Activated CD4-positive, alpha-beta memory T cell treated with anti-CD3 and anti-CD28 coated beads for 36 hours (primary cell): Measurements from ENCODE around the gene APBB1IP. TPM values are rescaled to one million over a fixed set of nuclear protein-coding genes. Genes with fewer than 3 reads are reported as not detected.
"Not testable (repeated sequence)": the region's sequence is repeated elsewhere in the genome, so short reads cannot be mapped to it uniquely, and the experiment has no call there.

Source experiments
- CTCF ChIA-PET: fragments of 350-600 bp; sonication (Branson Sonifier 250); formaldehyde crosslinking; loops from one replicate; lab custom pipeline; 2021; ENCODE audit warnings: antibody characterized with exemption, inconsistent platforms; lab: Charles Lee
- POLR2A ChIA-PET: fragments of 350-600 bp; sonication (Branson Sonifier 250); formaldehyde crosslinking; loops from one replicate; lab custom pipeline; 2021; ENCODE audit warnings: antibody characterized with exemption; lab: Charles Lee
- DNase-seq: peaks from one replicate; pipeline ENCODE4 v3.0.0-alpha.2; 2020
- H3K27ac Mint-ChIP-seq: one replicate; pipeline ENCODE4 v1.8.0; 2021; ENCODE audit warnings: mixed read lengths
- H3K27me3 Mint-ChIP-seq: one replicate; pipeline ENCODE4 v1.8.0; 2021; ENCODE audit warnings: mixed read lengths
- H3K36me3 Mint-ChIP-seq: one replicate; pipeline ENCODE4 v1.8.0; 2021; ENCODE audit warnings: mixed read lengths
- H3K4me1 Mint-ChIP-seq: one replicate; pipeline ENCODE4 v1.8.0; 2021; ENCODE audit warnings: low read depth, mixed read lengths
- H3K4me3 Mint-ChIP-seq: one replicate; pipeline ENCODE4 v1.8.0; 2021; ENCODE audit warnings: mild to moderate bottlenecking, mixed read lengths
- H3K9me3 Mint-ChIP-seq: one replicate; pipeline ENCODE4 v1.8.0; 2021; ENCODE audit warnings: mixed read lengths
- intact Hi-C: fragments of 100-400 bp; cut with micrococcal nuclease; formaldehyde crosslinking; loops from one replicate; pipeline ENCODE4 v1.15.1; 2023
- total RNA-seq, 2 experiments: library from RNA; stranded (reverse); gene quantifications; one replicate each; pipeline ENCODE4 v1.2.3, GENCODE V29; 2021

The APBB1IP gene
- total RNA-seq, 2 experiments from 2014 or later, result 50.1 to 52.1 TPM

GRCh38 chr10:26491276-26491675 lies 53.1 kb downstream of the APBB1IP start:
- intact Hi-C loops, result no loop called here
- ChIA-PET CTCF (no interaction called here), POLR2A (no interaction called here)
- H3K27ac Mint-ChIP-seq, result no peak overlapping the region
- no peak for DNase-seq
- peaks cover 31% of the 10 kb centered on the region for H3K36me3 Mint-ChIP-seq
- no peak overlapping the region for H3K4me3 Mint-ChIP-seq
- H3K4me1 Mint-ChIP-seq, result peaks cover 40% of the 10 kb centered on the region
- no peaks in the 10 kb centered on the region for H3K9me3 Mint-ChIP-seq
- no peaks in the 10 kb centered on the region for H3K27me3 Mint-ChIP-seq

- intact Hi-C loops, result no loop called here
- CTCF ChIA-PET, result no interaction called here
- no peak overlapping the region for H3K4me3 Mint-ChIP-seq
- POLR2A ChIA-PET, result no interaction called here
- H3K4me1 Mint-ChIP-seq, result peaks cover 34% of the 10 kb centered on the region
- no peak overlapping the region for H3K27ac Mint-ChIP-seq
- no peak for DNase-seq
- H3K36me3 Mint-ChIP-seq, result peaks cover 33% of the 10 kb centered on the region
- H3K27me3 Mint-ChIP-seq, result no peaks in the 10 kb centered on the region
- no peaks in the 10 kb centered on the region for H3K9me3 Mint-ChIP-seq
These were observed 53.8 kb downstream of the APBB1IP start for GRCh38 chr10:26491934-26492333.

- CTCF ChIA-PET, intact Hi-C loops, H3K4me3 Mint-ChIP-seq, H3K27me3 Mint-ChIP-seq, H3K9me3 Mint-ChIP-seq, POLR2A ChIA-PET, DNase-seq, H3K27ac Mint-ChIP-seq: not testable (repeated sequence)
- peaks cover 36% of the 10 kb centered on the region for H3K36me3 Mint-ChIP-seq
- H3K4me1 Mint-ChIP-seq, result peaks cover 26% of the 10 kb centered on the region
These were observed 54.6 kb downstream of the APBB1IP start for GRCh38 chr10:26492725-26493124.

- H3K36me3 Mint-ChIP-seq, result peaks cover 39% of the 10 kb centered on the region
- DNase-seq, result no peak
- no peak overlapping the region for H3K27ac Mint-ChIP-seq
- H3K27me3 Mint-ChIP-seq, result no peaks in the 10 kb centered on the region
- no peaks in the 10 kb centered on the region for H3K9me3 Mint-ChIP-seq
- peaks cover 13% of the 10 kb centered on the region for H3K4me1 Mint-ChIP-seq
- no peak overlapping the region for H3K4me3 Mint-ChIP-seq
- CTCF ChIA-PET, result interaction anchor here (0.6 kb wide), 1 partner anchor 527 kb away, joined by 3 read pairs; no protein-coding TSS in a partner anchor
- intact Hi-C loops, result no loop called here
- POLR2A ChIA-PET, result no interaction called here
These were observed 55.9 kb downstream of the APBB1IP start for GRCh38 chr10:26494018-26494417.

- Mint-ChIP-seq H3K4me3 (no peak overlapping the region), H3K36me3 (peaks cover 42% of the 10 kb centered on the region), H3K4me1 (peaks cover 8% of the 10 kb centered on the region), H3K27me3 (no peaks in the 10 kb centered on the region), H3K9me3 (no peaks in the 10 kb centered on the region), H3K27ac (no peak overlapping the region)
- intact Hi-C loops, result no loop called here
- DNase-seq, result no peak
- ChIA-PET CTCF (no interaction called here), POLR2A (no interaction called here)
These were observed 61.3 kb downstream of the APBB1IP start for GRCh38 chr10:26499426-26499825.

- no peak overlapping the region for H3K27ac Mint-ChIP-seq
- H3K4me1 Mint-ChIP-seq, result peaks cover 3% of the 10 kb centered on the region
- no peak overlapping the region for H3K4me3 Mint-ChIP-seq
- no peaks in the 10 kb centered on the region for H3K27me3 Mint-ChIP-seq
- intact Hi-C loops, result no loop called here
- H3K36me3 Mint-ChIP-seq, result peaks cover 52% of the 10 kb centered on the region
- CTCF ChIA-PET, result interaction anchor here (1.0 to 1.5 kb wide), 3 partner anchors 22 to 61 kb away, joined by 3 to 4 read pairs (median 3); no protein-coding TSS in a partner anchor
- POLR2A ChIA-PET, result no interaction called here
- H3K9me3 Mint-ChIP-seq, result no peaks in the 10 kb centered on the region
- no peak for DNase-seq
These were observed 64.8 kb downstream of the APBB1IP start for GRCh38 chr10:26502986-26503385.

GRCh38 chr10:26503911-26504310 lies 65.8 kb downstream of the APBB1IP start:
- peaks cover 49% of the 10 kb centered on the region for H3K36me3 Mint-ChIP-seq
- DNase-seq, result peak; percentile 47

GRCh38 chr10:26504429-26504828 lies 66.3 kb downstream of the APBB1IP start:
- H3K27ac Mint-ChIP-seq, H3K9me3 Mint-ChIP-seq, H3K4me1 Mint-ChIP-seq, DNase-seq, POLR2A ChIA-PET, H3K4me3 Mint-ChIP-seq, H3K27me3 Mint-ChIP-seq, intact Hi-C loops: not testable (repeated sequence)
- H3K36me3 Mint-ChIP-seq, result peaks cover 52% of the 10 kb centered on the region
- CTCF ChIA-PET, result interaction anchor here (1.1 to 1.5 kb wide), 3 partner anchors 21 to 170 kb away, joined by 3 to 6 read pairs (median 4); no protein-coding TSS in a partner anchor

More at GRCh38 chr10:26503911-26504310, 65.8 kb downstream of the APBB1IP start:
- Mint-ChIP-seq H3K27me3 (no peaks in the 10 kb centered on the region), H3K9me3 (no peaks in the 10 kb centered on the region), H3K4me3 (no peak overlapping the region), H3K27ac (no peak overlapping the region), H3K4me1 (peaks cover 3% of the 10 kb centered on the region)
- CTCF ChIA-PET, result interaction anchor here (0.7 to 1.5 kb wide), 5 partner anchors 21 to 169 kb away, joined by 3 to 6 read pairs (median 3); no protein-coding TSS in a partner anchor
- POLR2A ChIA-PET, result no interaction called here
- intact Hi-C loops, result no loop called here

- POLR2A ChIA-PET, result no interaction called here
- no peak for DNase-seq
These were observed 67.3 kb downstream of the APBB1IP start for GRCh38 chr10:26505491-26505890.

GRCh38 chr10:26506736-26507135 lies 68.6 kb downstream of the APBB1IP start:
- POLR2A ChIA-PET, result no interaction called here
- Mint-ChIP-seq H3K4me3 (no peak overlapping the region), H3K27me3 (no peaks in the 10 kb centered on the region), H3K4me1 (no peaks in the 10 kb centered on the region), H3K27ac (no peak overlapping the region), H3K36me3 (peaks cover 50% of the 10 kb centered on the region), H3K9me3 (no peaks in the 10 kb centered on the region)
- intact Hi-C loops, result no loop called here
- no peak for DNase-seq
- CTCF ChIA-PET, result interaction anchor here (1.3 kb wide), 1 partner anchor 10 kb away, joined by 3 read pairs; no protein-coding TSS in a partner anchor

More at GRCh38 chr10:26505491-26505890, 67.3 kb downstream of the APBB1IP start:
- CTCF ChIA-PET, result no interaction called here
- Mint-ChIP-seq H3K9me3 (no peaks in the 10 kb centered on the region), H3K4me1 (no peaks in the 10 kb centered on the region), H3K27me3 (no peaks in the 10 kb centered on the region), H3K36me3 (peaks cover 53% of the 10 kb centered on the region), H3K27ac (no peak overlapping the region), H3K4me3 (no peak overlapping the region)
- intact Hi-C loops, result no loop called here

GRCh38 chr10:26507441-26507840 lies 69.3 kb downstream of the APBB1IP start:
- ChIA-PET POLR2A (no interaction called here), CTCF (interaction anchor here (1.1 to 1.4 kb wide), 3 partner anchors 9 to 172 kb away, joined by 3 to 4 read pairs (median 3); no protein-coding TSS in a partner anchor)
- no peak overlapping the region for H3K4me3 Mint-ChIP-seq
- DNase-seq, result no peak
- intact Hi-C loops, result no loop called here
- H3K27me3 Mint-ChIP-seq, result no peaks in the 10 kb centered on the region
- H3K9me3 Mint-ChIP-seq, result no peaks in the 10 kb centered on the region
- peaks cover 54% of the 10 kb centered on the region for H3K36me3 Mint-ChIP-seq
- no peaks in the 10 kb centered on the region for H3K4me1 Mint-ChIP-seq
- H3K27ac Mint-ChIP-seq, result no peak overlapping the region

- Mint-ChIP-seq H3K4me3 (no peak overlapping the region), H3K27ac (peak overlapping the region; percentile 3), H3K9me3 (no peaks in the 10 kb centered on the region), H3K4me1 (no peaks in the 10 kb centered on the region), H3K36me3 (peaks cover 59% of the 10 kb centered on the region), H3K27me3 (no peaks in the 10 kb centered on the region)
- ChIA-PET POLR2A (no interaction called here), CTCF (interaction anchor here (1.1 to 1.4 kb wide), 2 partner anchors 40 to 172 kb away, joined by 3 to 4 read pairs; no protein-coding TSS in a partner anchor)
- intact Hi-C loops, result no loop called here
- no peak for DNase-seq
These were observed 69.9 kb downstream of the APBB1IP start for GRCh38 chr10:26508016-26508415.

GRCh38 chr10:26509307-26509706 lies 71.2 kb downstream of the APBB1IP start:
- POLR2A ChIA-PET, result no interaction called here
- no peaks in the 10 kb centered on the region for H3K27me3 Mint-ChIP-seq
- DNase-seq, result no peak
- intact Hi-C loops, result no loop called here
- no peak overlapping the region for H3K27ac Mint-ChIP-seq
- H3K9me3 Mint-ChIP-seq, result no peaks in the 10 kb centered on the region
- peaks cover 66% of the 10 kb centered on the region for H3K36me3 Mint-ChIP-seq
- no peaks in the 10 kb centered on the region for H3K4me1 Mint-ChIP-seq
- CTCF ChIA-PET, result no interaction called here
- no peak overlapping the region for H3K4me3 Mint-ChIP-seq
